ENCODE results near the gene PLAAT4. TPM values are rescaled to one million over a fixed set of nuclear protein-coding genes. Genes with fewer than 3 reads are reported as not detected.

Gene PLAAT4
- total RNA-seq, 2 donors from 2014 or later: 0.58 TPM; not detected in 1

GRCh38 chr11:63558459-63559157, 22.0 kb downstream of the PLAAT4 start:
- Histone ChIP-seq H3K9ac (ENCODE audit: extremely low read depth, low read length, poor library complexity, severe bottlenecking) (no peak overlapping the region), H3K27me3 (ENCODE audit: control insufficient read depth, insufficient read depth, low read length, poor library complexity, severe bottlenecking) (no peaks in the 10 kb centered on the region), H3K36me3 (ENCODE audit: control insufficient read depth, insufficient read depth, low read length) (no peaks in the 10 kb centered on the region), H3K27ac (ENCODE audit: low read depth, low read length) (no peak overlapping the region), H3K9me3 (ENCODE audit: control insufficient read depth, low read length) (no peaks in the 10 kb centered on the region), H3K4me3 (ENCODE audit: low read length) (no peak overlapping the region), H3K4me1 (ENCODE audit: control insufficient read depth, insufficient read depth, low read length) (no peaks in the 10 kb centered on the region)
- no peak overlapping the region for H3K4me3 Mint-ChIP-seq
- DNase-seq: no peak
- no peak for TF ChIP-seq CTCF (conservative IDR thresholded peaks at IDR 0.05)
- no peak overlapping the region for H3K27ac Mint-ChIP-seq
- H3K27me3 Mint-ChIP-seq (ENCODE audit: insufficient read depth): no peaks in the 10 kb centered on the region
- no peaks in the 10 kb centered on the region for H3K36me3 Mint-ChIP-seq (ENCODE audit: low read depth)
- WGBS, 2 experiments (ENCODE audit: insufficient coverage in 1 of 2, insufficient read length in 1 of 2): 97 to 98% methylated on average over 4 to 7 of the region's 7 CpGs
- H3K9me3 Mint-ChIP-seq: no peaks in the 10 kb centered on the region
- peaks cover 21% of the 10 kb centered on the region for H3K4me1 Mint-ChIP-seq

- H3K4me1 Mint-ChIP-seq: peaks cover 11% of the 10 kb centered on the region
- no peak overlapping the region for H3K27ac Mint-ChIP-seq
- no peak overlapping the region for H3K27ac ChIP-seq (ENCODE audit: low read depth, low read length)
- no peaks in the 10 kb centered on the region for H3K9me3 ChIP-seq (ENCODE audit: control insufficient read depth, low read length)
- 67 to 91% methylated on average over 1 to 7 of the region's 7 CpGs for WGBS, 2 experiments (ENCODE audit: insufficient coverage in 1 of 2, insufficient read length in 1 of 2)
- no peaks in the 10 kb centered on the region for H3K4me1 ChIP-seq (ENCODE audit: control insufficient read depth, insufficient read depth, low read length)
- DNase-seq: no peak
- H3K36me3 ChIP-seq (ENCODE audit: control insufficient read depth, insufficient read depth, low read length): no peaks in the 10 kb centered on the region
- no peaks in the 10 kb centered on the region for H3K36me3 Mint-ChIP-seq (ENCODE audit: low read depth)
- H3K4me3 ChIP-seq (ENCODE audit: low read length): no peak overlapping the region
- H3K9me3 Mint-ChIP-seq: no peaks in the 10 kb centered on the region
- no peak for TF ChIP-seq CTCF (conservative IDR thresholded peaks at IDR 0.05)
- H3K27me3 Mint-ChIP-seq (ENCODE audit: insufficient read depth): no peaks in the 10 kb centered on the region
- H3K9ac ChIP-seq (ENCODE audit: extremely low read depth, low read length, poor library complexity, severe bottlenecking): no peak overlapping the region
- no peak overlapping the region for H3K4me3 Mint-ChIP-seq
- H3K27me3 ChIP-seq (ENCODE audit: control insufficient read depth, insufficient read depth, low read length, poor library complexity, severe bottlenecking): no peaks in the 10 kb centered on the region
Measured at GRCh38 chr11:63560506-63561180, 24.0 kb downstream of the PLAAT4 start.

GRCh38 chr11:63563201-63564055, 26.8 kb downstream of the PLAAT4 start, which contains the start of gene PLAAT2:
Gene PLAAT2, minus strand, starts transcription at chr11:63563379. Its CDS starts 55 bp downstream, at chr11:63563324.
- no peak within 1 kb of the TSS for H3K4me3 Mint-ChIP-seq
- DNase-seq: no peak
- no peaks in the 10 kb centered on the region for H3K36me3 ChIP-seq (ENCODE audit: control insufficient read depth, insufficient read depth, low read length)
- H3K27me3 Mint-ChIP-seq (ENCODE audit: insufficient read depth): no peaks in the 10 kb centered on the region
- no peaks in the 10 kb centered on the region for H3K9me3 ChIP-seq (ENCODE audit: control insufficient read depth, low read length)
- peaks cover 10% of the 10 kb centered on the region for H3K4me1 Mint-ChIP-seq
- H3K4me1 ChIP-seq (ENCODE audit: control insufficient read depth, insufficient read depth, low read length): no peaks in the 10 kb centered on the region
- WGBS, 2 experiments (ENCODE audit: insufficient coverage in 1 of 2, insufficient read length in 1 of 2): 95 to 96% methylated on average over 11 to 13 of the region's 13 CpGs
- H3K9ac ChIP-seq (ENCODE audit: extremely low read depth, low read length, poor library complexity, severe bottlenecking): no peak within 1 kb of the TSS
- no peaks in the 10 kb centered on the region for H3K36me3 Mint-ChIP-seq (ENCODE audit: low read depth)
- H3K27ac ChIP-seq (ENCODE audit: low read depth, low read length): no peak within 1 kb of the TSS
- H3K27me3 ChIP-seq (ENCODE audit: control insufficient read depth, insufficient read depth, low read length, poor library complexity, severe bottlenecking): no peaks in the 10 kb centered on the region
- H3K27ac Mint-ChIP-seq: no peak within 1 kb of the TSS
- TF ChIP-seq CTCF (conservative IDR thresholded peaks at IDR 0.05): no peak
- H3K9me3 Mint-ChIP-seq: no peaks in the 10 kb centered on the region
- H3K4me3 ChIP-seq (ENCODE audit: low read length): no peak within 1 kb of the TSS
